Cardiac septum (tissue), 1 donor: ENCODE results near the gene PPP3R1. TPM values are rescaled to one million over a fixed set of nuclear protein-coding genes. Genes with fewer than 3 reads are reported as not detected.

Experiments
- DNase-seq: peaks from one replicate; pipeline ENCODE4 v3.0.0-alpha.2; 2020; ENCODE audit warnings: low spot score
- intact Hi-C: fragments of 100-400 bp; cut with DNase I; formaldehyde crosslinking; loops from one replicate; pipeline ENCODE4 v1.14.0; 2022
- long read RNA-seq: library from polyadenylated mRNA; unstranded; transcript quantifications from one replicate; pipeline ENCODE4 v2.0.0, GENCODE V29; 2021
- total RNA-seq: library from RNA; stranded (reverse); fragmentation: NEBNext Ultra II Directional; extraction: Animal tissue kit (Norgen Biotek cat#: 25700); gene quantifications from one replicate; pipeline ENCODE4 v1.2.1, GENCODE V29; 2021
- donor health status: DM: no; HTN: no; CAD: no.

PPP3R1 gene, protein sequence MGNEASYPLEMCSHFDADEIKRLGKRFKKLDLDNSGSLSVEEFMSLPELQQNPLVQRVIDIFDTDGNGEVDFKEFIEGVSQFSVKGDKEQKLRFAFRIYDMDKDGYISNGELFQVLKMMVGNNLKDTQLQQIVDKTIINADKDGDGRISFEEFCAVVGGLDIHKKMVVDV
- 33.4 TPM for total RNA-seq
- long read RNA-seq, partial matches to known transcripts, result 0 of 1 reads
- long read RNA-seq, other reads (novel, unspliced or antisense), result 0 of 1 reads

DNA sequence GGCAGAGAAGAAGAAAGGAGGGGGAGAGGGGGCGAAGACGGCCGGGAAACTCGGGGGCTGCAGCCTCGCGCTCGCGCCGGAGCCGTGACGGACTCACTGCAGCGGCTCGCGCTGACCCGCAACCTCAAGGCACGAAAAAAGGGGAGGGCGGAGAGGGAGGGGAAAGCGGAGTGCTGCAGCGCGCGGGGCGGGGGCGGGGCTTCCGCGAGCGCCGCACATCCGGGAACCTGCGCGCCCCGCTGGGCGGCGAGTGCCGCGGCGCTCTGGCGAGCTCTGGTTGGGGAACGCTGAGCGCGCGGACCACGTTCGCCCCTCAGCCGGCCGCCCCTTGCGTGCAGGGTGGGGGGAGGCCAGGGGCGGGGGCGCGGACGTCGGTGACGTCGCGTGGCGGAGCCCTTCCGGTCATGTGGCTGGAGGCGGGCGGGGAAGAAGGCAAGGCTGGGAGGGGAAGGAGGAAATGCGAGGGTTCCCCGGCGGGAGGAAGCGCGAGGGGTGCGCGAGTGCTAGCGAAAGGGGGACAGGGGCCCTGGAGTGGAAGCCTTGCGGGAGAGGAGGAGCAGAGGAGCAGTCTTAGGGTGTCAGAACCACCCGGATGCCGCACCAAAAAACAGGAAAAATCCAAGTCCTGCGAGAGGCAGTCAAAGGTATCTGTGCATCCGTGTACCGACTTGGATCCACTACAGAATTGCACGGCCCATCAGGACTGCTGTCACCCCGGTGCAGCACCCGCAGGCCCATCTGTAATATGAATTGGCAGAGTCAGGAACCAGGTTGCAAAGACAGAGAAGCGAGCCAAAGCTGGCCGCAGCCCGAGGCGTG lies at the start of gene PPP3R1:
PPP3R1 (minus strand) TSS at position 133 of the 819 bp plus-strand sequence. CDS start 405 bp downstream, outside the sequence.
- DNase-seq, result peak; percentile 98
- intact Hi-C loops, result loop anchor here (1.0 to 5.0 kb wide), 4 partner anchors 35 to 96 kb away; partner anchors contain the start of gene PNO1

DNA sequence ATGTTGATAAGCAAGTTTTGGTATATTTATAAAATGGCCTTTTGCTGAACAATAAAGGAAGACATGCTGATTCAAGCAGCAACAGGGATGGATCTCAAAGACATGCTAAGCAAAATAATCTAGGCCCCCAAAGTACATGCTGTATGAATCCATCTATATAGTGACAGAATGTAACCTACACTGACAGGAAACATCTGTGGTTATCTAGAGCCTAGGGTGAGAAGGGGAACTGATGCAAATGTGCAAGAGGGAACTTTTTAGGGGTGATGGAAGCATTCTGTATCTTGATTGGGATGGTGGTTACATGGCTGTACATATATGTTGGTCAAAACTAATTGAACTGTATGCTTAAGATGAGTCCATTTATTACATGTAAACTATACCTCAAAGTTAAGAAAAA lies 43.2 kb upstream of the PPP3R1 start:
- intact Hi-C loops, result no loop called here
- DNase-seq, result no peak

DNA sequence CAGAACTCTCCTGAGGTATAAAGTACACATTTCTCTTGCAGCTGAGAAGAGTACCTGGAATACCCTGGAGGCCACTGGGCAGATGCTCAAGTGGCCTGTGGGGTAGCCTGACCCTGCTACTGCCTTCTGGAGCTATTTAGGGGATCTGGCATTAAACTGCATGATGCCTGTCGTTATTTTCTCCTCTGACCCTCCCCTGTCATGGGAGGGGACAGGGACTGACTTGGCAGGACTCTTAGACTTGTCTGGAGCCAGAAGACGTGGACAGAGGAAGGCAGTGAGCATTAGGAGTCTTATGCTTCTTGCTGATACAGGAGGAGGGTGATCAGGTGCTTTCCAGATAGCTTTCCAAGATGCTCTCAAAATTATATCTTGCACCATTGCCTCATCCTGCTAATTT lies 42.6 kb upstream of the PPP3R1 start:
- DNase-seq, result no peak
- intact Hi-C loops, result no loop called here

DNA sequence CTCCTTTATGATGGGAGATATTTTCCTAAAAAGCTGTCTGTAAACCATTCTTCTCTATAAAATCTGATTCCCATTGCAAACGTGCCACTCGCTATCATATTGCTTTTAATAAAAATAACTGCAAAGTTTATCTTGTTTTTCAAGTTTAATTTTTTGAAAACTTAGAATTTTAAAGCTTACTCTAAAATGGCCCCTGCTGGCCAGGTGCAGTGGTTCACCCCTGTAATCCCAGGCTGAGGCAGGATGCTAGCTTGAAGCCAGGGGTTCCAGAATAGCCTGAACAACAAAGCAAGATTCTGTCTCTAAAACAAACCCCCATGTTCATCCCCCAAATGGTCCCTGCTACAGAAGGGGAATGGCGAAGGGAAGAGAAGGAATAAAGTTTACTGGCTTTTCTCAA lies 41.9 kb upstream of the PPP3R1 start:
- DNase-seq, result no peak
- intact Hi-C loops, result no loop called here

DNA sequence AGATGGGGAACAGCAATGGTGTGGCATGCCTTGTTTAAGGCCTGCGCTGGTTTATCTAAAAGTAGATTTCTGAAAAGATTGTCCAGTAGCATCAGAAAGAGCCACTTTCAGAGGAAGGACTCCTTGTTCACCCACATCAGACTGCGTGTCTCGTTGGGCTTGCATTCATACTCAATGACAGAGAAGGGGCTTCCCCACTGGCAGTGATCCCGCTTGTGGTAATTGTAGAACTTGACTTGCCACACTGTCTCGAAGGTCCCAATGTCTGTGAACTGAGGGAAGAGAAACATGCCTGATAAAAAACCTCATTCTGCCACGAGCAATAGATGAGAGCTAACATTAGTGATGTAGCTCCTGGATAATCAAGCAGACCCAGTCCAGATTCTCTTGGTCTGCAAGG lies 41.4 kb upstream of the PPP3R1 start:
- DNase-seq, result no peak
- intact Hi-C loops, result no loop called here

DNA sequence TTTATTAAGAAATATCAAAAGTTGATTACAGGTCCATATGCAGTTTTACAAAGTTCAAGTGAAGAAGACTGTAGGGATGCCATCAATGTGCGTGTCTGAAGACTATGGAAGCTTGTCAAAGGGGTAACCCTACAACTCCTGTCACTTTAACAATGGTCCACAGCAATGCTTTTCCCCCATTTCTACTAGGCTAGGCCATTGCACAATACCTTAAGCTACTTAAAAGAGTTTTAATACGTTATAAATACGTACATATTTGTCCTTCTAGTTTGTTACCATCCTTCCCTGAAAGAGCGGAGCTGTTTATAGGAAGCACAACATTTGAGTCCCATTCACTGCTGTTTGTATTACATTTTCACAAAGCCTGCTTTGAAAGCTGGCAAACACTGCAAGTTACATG lies 40.7 kb upstream of the PPP3R1 start:
- intact Hi-C loops, result no loop called here
- no peak for DNase-seq

DNA sequence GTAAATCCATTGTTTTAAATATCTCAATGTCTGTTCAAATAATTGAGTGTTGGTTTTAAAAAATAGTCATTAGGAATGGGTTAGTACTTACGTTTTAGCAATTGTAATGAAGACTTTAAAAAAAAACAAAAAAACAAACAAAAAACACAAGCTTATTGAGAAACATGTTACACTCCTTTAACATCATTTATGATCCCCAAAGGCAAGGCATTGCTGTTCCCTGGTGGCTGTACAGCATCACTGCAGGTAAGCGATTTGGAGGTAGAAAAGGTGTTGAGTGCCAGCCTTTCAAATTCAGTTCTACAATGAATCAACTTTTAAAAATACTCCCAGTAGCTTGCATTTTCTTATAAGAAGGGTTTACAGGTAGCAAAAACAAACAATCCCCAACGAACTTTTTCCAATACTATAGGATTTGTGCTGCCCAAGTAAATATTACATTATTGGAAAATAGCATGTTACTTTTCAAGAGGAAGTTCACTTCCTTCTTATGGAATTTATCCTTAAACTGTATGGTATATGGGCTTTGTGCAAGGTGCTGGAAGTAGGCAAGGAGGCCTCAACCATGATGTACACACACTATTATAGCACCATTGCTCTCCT lies 39.9 kb upstream of the PPP3R1 start:
- intact Hi-C loops, result no loop called here
- no peak for DNase-seq

DNA sequence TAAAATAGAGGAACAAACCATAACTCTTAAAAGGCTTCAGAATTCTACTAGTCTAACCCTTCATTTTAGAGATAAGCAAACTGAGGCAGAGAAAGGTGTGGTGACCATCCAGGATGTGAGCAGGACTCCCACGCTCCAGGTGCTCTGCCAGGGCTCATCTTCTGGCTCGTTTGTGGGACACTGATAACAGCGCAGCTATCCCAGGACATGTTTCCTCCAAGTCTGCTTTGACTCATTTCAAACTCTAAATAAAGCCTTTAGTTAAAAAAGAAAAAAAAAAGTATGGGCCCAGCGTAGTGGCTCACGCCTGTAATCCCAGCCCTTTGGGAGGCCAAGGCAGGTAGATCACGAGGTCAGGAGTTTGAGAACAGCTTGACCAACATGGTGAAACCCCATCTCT lies 39.0 kb upstream of the PPP3R1 start:
- DNase-seq, result no peak
- intact Hi-C loops, result no loop called here

DNA sequence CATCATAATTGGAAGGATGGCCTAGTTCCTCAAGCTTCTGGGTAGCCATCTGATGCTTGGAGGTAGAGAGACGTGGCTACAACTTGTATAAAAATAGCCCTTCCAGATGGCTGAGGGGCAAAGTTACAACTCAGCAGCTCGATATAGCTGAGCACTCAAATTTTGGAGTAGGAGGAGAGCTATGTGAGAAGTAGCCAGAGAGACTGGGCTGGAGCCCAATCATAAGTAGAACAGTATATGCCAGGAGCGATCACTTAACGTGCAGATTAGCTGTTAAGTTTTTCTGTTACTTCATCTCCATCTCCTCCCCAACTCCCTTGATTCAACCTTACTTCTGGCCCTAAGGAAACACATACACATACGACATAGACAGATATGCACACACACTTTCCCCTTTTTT lies 38.6 kb upstream of the PPP3R1 start:
- no peak for DNase-seq

DNA sequence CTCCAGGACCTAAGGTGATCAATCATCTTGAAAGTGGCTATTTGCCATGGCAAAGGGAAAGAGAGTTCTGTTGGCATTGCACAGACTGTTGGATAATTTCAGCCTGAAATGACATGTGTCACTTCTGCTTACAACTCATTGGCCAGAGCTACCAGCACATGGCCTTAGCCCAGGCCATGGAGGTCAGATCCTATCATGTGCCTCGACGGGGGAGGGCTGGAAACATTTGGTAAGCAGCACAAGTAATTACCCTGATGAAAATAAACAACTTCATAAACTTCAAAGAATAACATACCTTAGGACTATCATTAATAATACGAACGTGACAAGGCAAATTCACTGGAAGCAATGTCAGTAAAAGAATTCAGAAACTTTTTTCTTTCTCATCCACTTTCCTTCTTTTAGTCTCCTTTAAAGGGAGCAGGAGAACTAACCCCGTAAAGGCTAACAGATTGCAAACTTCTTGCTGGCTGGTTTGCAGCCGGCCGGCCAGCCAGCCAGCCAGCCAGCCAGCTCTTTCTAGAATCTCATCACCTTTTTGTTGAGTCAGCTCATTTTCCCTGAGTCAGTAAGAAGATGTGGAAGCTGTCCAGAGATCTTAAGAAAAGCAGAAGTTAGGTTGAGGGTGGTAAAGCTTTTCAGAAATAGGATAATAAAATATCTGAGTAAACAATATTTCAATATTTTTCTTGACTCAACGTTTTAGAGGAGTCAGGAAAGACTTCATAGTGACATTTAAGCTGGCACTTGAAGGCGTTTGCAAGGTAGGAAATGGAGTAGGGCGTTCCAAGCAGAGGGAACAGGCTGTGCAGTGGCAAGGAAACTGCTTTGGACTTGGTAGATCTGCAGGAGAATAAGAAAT lies 35.5 kb upstream of the PPP3R1 start:
- DNase-seq, result no peak
- intact Hi-C loops, result loop anchor here (5.0 to 10.0 kb wide), 2 partner anchors 36 to 157 kb away; partner anchors contain the start of gene PPP3R1

More for the DNA sequence above, 38.6 kb upstream of the PPP3R1 start:
- intact Hi-C loops, result no loop called here

DNA sequence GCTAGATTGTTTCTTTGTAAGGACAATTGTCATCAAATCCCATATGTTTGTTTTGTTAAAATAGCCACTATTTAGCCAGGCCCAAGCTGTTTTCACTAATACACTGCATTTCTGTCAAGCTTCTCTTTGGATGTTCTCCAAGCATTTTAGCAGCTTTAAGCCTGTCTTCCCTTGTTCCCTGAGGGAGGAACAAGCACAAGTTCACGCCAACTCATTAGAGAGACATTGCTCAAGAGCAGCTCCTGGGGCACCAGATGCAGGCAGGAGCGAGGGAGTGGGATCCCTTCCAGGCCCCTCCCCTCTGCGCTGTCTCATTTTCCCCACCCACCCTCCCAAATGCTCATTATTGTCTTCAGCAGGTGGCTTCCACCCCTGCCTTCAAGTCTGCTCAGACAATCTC lies 32.6 kb upstream of the PPP3R1 start:
- no peak for DNase-seq
- intact Hi-C loops, result loop anchor here (5.0 to 10.0 kb wide), 3 partner anchors 33 to 160 kb away; partner anchors contain the start of gene PPP3R1

DNA sequence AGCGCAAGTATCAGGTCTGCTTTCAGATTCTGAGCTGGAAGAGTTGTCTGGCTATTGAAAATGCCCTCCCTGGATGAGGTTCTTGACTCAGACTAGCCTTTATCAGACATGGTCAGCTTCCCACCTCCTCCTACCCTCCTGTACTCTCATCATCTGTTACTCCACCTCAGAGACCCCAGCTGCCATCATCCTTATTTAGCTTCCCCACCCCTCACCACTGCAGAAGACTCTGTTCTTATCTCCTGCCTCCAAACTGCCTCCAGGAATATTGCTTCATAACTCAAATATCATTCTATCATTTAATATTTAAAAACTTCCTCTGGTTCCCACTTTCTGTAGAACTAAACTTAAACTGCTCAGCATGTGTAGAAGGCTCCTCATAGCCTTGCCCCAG lies 31.1 kb upstream of the PPP3R1 start:
- DNase-seq, result no peak
- intact Hi-C loops, result loop anchor here (2.0 to 10.0 kb wide), 3 partner anchors 86 to 161 kb away; no protein-coding TSS in a partner anchor

DNA sequence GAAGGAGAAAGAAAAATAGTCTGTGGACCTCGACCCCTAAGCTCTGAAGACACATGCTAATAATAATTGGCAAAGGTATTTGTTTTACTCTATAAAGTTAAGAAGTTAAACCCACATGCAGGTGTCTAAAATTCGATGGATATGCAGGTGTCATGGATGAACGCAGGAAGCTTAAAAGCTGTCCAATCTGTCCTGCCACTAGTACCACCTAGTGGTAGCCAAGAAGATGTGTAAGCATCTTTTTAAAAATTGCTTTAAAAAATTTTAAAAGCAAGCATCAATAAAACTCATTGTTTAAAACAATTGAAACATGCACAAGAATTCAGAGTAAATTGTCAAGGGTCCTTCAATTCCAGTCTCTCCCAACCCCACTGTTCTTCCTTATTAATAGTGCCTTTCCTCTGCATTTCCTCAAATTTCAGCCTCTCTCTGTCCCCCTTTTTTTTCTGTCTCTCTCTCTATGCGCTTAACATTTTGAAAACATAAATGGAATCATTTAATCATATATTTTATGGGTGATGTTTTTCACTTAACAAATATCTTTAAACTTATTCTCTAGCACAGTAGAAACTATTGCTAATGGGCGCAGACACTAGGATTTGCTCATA lies 30.6 kb upstream of the PPP3R1 start:
- intact Hi-C loops, result loop anchor here (2.0 to 10.0 kb wide), 3 partner anchors 86 to 162 kb away; no protein-coding TSS in a partner anchor
- no peak for DNase-seq

DNA sequence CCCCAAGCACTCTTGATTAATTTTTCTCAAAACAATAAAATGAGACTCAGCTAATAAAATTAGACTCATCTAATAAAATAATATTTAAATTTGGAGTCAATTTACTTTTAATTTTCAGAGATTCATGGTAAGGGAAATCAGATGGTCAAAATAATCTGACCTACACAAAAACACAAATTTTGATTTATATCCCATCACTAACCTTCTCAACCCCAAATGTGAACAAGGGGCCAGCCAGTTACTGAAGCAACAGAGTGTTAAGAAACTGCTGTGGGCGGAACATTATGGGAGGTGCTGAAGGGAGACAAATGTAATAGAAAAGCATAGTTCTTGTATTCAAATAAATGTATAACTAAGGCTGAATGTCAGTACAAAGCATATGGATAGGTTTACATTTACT lies 28.5 kb upstream of the PPP3R1 start:
- intact Hi-C loops, result loop anchor here (5.0 to 10.0 kb wide), 2 partner anchors 83 to 164 kb away; no protein-coding TSS in a partner anchor
- no peak for DNase-seq

DNA sequence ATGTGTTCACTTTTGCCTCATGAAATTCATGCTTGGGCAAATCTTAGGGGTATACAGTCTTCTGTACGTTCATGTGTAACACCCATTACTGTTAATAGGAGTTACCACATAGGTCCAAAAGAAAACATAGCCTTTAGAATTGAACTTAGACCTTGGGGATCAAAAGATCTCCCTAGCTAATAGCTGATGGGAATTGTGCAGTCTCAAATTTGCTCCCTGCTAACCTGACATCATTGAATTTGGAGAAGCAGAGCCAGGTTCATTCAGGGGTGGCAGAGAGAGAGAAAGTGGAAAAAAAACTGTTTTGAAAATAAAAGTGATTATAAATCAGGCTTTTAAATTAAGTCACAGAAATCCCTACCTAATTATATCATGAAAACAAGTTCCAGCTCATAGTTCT lies 28.0 kb upstream of the PPP3R1 start:
- intact Hi-C loops, result loop anchor here (5.0 to 10.0 kb wide), 2 partner anchors 83 to 164 kb away; no protein-coding TSS in a partner anchor
- DNase-seq, result no peak

DNA sequence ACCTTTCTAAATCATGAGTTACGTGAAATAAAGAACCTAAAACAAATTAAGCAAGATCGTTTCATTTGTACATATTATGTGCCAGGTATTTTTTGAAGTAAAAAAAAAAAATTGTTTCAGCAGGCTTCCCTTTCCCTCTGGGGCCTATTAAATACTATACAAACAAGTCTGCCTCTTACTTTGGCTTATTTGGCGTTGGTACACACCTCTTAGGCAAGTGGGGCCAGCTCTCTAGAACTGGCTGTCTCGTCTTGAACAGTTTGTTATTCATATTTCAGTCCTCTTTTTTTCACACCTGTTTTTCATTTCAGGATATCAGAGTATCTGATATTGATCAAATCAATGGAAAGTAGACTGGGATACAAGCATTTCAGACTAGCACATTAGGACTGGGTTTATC lies 27.4 kb upstream of the PPP3R1 start:
- intact Hi-C loops, result loop anchor here (5.0 to 10.0 kb wide), 2 partner anchors 82 to 165 kb away; no protein-coding TSS in a partner anchor
- DNase-seq, result no peak

DNA sequence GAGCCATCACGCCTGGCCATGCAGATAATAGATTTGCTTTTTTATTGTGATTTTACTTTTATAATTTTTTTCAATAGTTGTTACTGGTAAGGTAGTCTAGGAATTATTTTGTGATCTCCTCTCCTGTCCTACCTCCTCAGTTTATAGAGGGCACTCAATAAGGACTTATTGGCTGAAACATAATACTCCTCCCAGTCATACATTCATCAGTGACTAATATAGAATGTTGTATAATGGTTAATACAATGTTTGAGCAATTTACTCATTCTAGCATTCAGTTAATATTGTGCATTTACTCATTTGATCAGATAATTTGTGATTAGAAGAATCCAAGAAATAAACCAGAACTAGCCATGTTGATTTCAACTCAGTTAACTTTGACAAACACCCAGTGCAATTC lies 25.8 kb upstream of the PPP3R1 start:
- no peak for DNase-seq
- intact Hi-C loops, result no loop called here

DNA sequence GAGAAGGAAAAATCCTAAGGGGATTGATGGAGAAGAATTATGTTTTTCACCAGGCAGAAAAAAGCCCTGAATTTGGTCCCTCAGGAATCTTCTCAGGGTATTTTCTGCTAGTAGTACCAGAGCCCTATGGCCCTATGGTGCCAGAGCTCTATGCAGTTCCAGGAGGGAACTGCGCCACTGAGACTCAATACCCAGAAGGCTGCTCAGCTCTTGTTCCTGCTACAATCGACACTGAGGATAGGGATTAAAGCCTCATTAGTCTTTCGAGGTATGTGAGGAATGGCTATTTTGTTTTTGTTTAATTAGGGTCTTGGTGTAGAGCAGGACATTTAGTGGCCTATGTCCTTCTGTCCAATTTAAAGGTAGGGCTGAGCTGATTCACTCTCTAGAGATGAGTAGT lies 21.7 kb upstream of the PPP3R1 start:
- intact Hi-C loops, result no loop called here
- DNase-seq, result no peak
